GM12878 (cell line): ENCODE measurements around the gene TMSB4X. TPM values are rescaled to one million over a fixed set of nuclear protein-coding genes. Genes with fewer than 3 reads are reported as not detected.

Experiments
- ATF2 ChIP-seq: IDR thresholded peaks from 2 replicates; pipeline ENCODE4 v1.6.1; 2012; ENCODE audit warnings: low read length, inconsistent platforms
- BACH1 ChIP-seq: fragments of 450-650 bp; IDR thresholded peaks from 2 replicates; pipeline ENCODE4 v1.6.1; 2017; ENCODE audit warnings: mild to moderate bottlenecking, borderline replicate concordance
- BCLAF1 ChIP-seq: fragments of 450-650 bp; IDR thresholded peaks from 2 replicates; pipeline ENCODE4 v1.6.1; 2017; ENCODE audit warnings: antibody characterized with exemption, mild to moderate bottlenecking, moderate library complexity
- ELK1 ChIP-seq: IDR thresholded peaks from 2 replicates; pipeline ENCODE4 v1.6.1; 2012; ENCODE audit warnings: low read depth, low read length, improper control_type of control experiment
- FOXK2 ChIP-seq: fragments of 450-650 bp; IDR thresholded peaks from 2 replicates; pipeline ENCODE4 v1.6.1; 2017; ENCODE audit warnings: mild to moderate bottlenecking, moderate library complexity
- FOXM1 ChIP-seq: IDR thresholded peaks from 2 replicates; pipeline ENCODE4 v1.6.1; 2012; ENCODE audit warnings: low read depth, mild to moderate bottlenecking, inconsistent platforms, low read length, moderate library complexity
- HDAC6 ChIP-seq: fragments of 200-600 bp; sonication (generic); IDR thresholded peaks from one replicate; pipeline ENCODE4 v1.8.0; 2017; ENCODE audit warnings: antibody characterized with exemption; ENCODE audit not compliant: unreplicated experiment
- LARP7 ChIP-seq: fragments of 450-650 bp; IDR thresholded peaks from 2 replicates; pipeline ENCODE4 v1.6.1; 2017; ENCODE audit warnings: mild to moderate bottlenecking
- NKRF ChIP-seq: fragments of 450-650 bp; conservative IDR thresholded peaks from 2 replicates; pipeline ENCODE4 v1.6.1; 2017; ENCODE audit warnings: mild to moderate bottlenecking, moderate library complexity
- PBX3 ChIP-seq: IDR thresholded peaks from 2 replicates; pipeline ENCODE4 v1.6.1; 2011; ENCODE audit warnings: mild to moderate bottlenecking, low read depth, low read length, moderate library complexity; ENCODE audit not compliant: insufficient replicate concordance
- PML ChIP-seq: IDR thresholded peaks from 2 replicates; pipeline ENCODE4 v1.6.1; 2012; ENCODE audit warnings: low read length, inconsistent platforms
- RAD21 ChIP-seq: IDR thresholded peaks from 2 replicates; pipeline ENCODE4 v1.6.1; 2011; ENCODE audit warnings: mild to moderate bottlenecking, low read depth, low read length, moderate library complexity; ENCODE audit not compliant: insufficient read depth
- RCOR1 ChIP-seq: conservative IDR thresholded peaks from 2 replicates; pipeline ENCODE4 v1.6.1; 2012; ENCODE audit warnings: low read depth, low read length, improper control_type of control experiment
- SUPT20H ChIP-seq: IDR thresholded peaks from 2 replicates; pipeline ENCODE4 v1.6.1; 2011; ENCODE audit warnings: low read depth, mild to moderate bottlenecking, low read length, moderate library complexity, borderline replicate concordance; ENCODE audit not compliant: control insufficient read depth
- TAF1 ChIP-seq: IDR thresholded peaks from 2 replicates; pipeline ENCODE4 v1.6.1; 2011; ENCODE audit warnings: mild to moderate bottlenecking, low read depth, low read length, borderline replicate concordance
- ZBTB33 ChIP-seq: fragments of 450-650 bp; IDR thresholded peaks from 2 replicates; pipeline ENCODE4 v1.6.1; 2017; ENCODE audit warnings: mild to moderate bottlenecking
- ZNF207 ChIP-seq: fragments of 450-650 bp; IDR thresholded peaks from 2 replicates; pipeline ENCODE4 v1.6.1; 2014; ENCODE audit warnings: antibody characterized with exemption, mild to moderate bottlenecking, borderline replicate concordance
- polyA plus RNA-seq, 11 experiments: library from polyadenylated mRNA; depleted of rRNA in 4 of 11; unstranded in 6 of 11; stranded (reverse) in 5 of 11; fragments of >200 nt; fragmentation: Nextera tagmentation in 4 of 11; fragmentation: Illumina TruSeq in 1 of 11; extraction: Ambion mirVana in 4 of 11; extraction: Trizol in 1 of 11; gene quantifications; 1 replicate in 1 of 11; 2 replicates in 10 of 11; pipeline versions ENCODE4 v1.2.1 to v1.2.3, GENCODE V29; 2011 to 2016; ENCODE audit warnings: inconsistent platforms in 2 of 11, missing spikeins in 2 of 11, low read depth in 1 of 11
- total RNA-seq, 4 experiments: library from RNA; depleted of rRNA in 3 of 4; stranded (reverse); fragments of >200 nt in 3 of 4; fragmentation: Illumina TruSeq in 1 of 4; extraction: Trizol in 1 of 4; gene quantifications; 2 replicates each; pipeline versions ENCODE4 v1.2.1 to v1.2.3, GENCODE V29; 2013 to 2021

The TMSB4X gene
- total and polyA plus RNA-seq, 10 of the 15 experiments (the other 5 are each of a cell fraction or from before 2014, with no cell fraction given): 13,924 to 37,234 (median 23,705) TPM

- TF ChIP-seq BCLAF1 (no peak), FOXK2 (no peak), PML (no peak), SUPT20H (no peak), TAF1 (peak; percentile 63; the same call in 1 of the 2 replicates), RCOR1 (no peak), FOXM1 (no peak), HDAC6 (no peak), BACH1 (0 out of 2 replicates have a peak, but pooled peaks have one; percentile 13), ELK1 (no peak), RAD21 (peak; percentile 72), NKRF (no peak), PBX3 (no peak), ZNF207 (no peak; the same call in 1 of the 2 replicates), ATF2 (no peak), ZBTB33 (peak; percentile 93; the same call in 1 of the 2 replicates), LARP7 (0 out of 2 replicates have a peak, but pooled peaks have one; percentile 69)
Observed at GRCh38 chrX:12950851-12951594, 23.9 kb upstream of the TMSB4X start (continued).
